Epidermal melanocyte (primary cell): ENCODE measurements around the gene PRKCE.

Source experiments
- DNase-seq: peaks from one replicate; pipeline ENCODE4 v3.0.0; 2011; ENCODE audit warnings: low spot score; ENCODE audit not compliant: insufficient read length

The PRKCE gene

GRCh38 chr2:45960057-45960863 is 308.8 kb downstream of the PRKCE start:
- DNase-seq: no peak

GRCh38 chr2:45962177-45962921 is 310.9 kb downstream of the PRKCE start:
- no peak for DNase-seq

GRCh38 chr2:45963816-45964215 is 312.3 kb downstream of the PRKCE start:
- DNase-seq: no peak

- no peak for DNase-seq
These were observed 312.9 kb downstream of the PRKCE start for GRCh38 chr2:45964223-45964841.

- no peak for DNase-seq
These were observed 313.4 kb downstream of the PRKCE start for GRCh38 chr2:45964906-45965305.

- no peak for DNase-seq
These were observed 314.5 kb downstream of the PRKCE start for GRCh38 chr2:45965871-45966498.

GRCh38 chr2:45968946-45969584 is 317.6 kb downstream of the PRKCE start:
- no peak for DNase-seq

GRCh38 chr2:45973426-45973825 is 322.0 kb downstream of the PRKCE start:
- DNase-seq: no peak

- DNase-seq: no peak
These were observed 322.6 kb downstream of the PRKCE start for GRCh38 chr2:45974056-45974455.

GRCh38 chr2:45974762-45975408 is 323.4 kb downstream of the PRKCE start:
- no peak for DNase-seq

- DNase-seq: no peak
These were observed 324.5 kb downstream of the PRKCE start for GRCh38 chr2:45975752-45976517.

- DNase-seq: no peak
These were observed 326.9 kb downstream of the PRKCE start for GRCh38 chr2:45978302-45978859.

GRCh38 chr2:45979065-45979464 is 327.6 kb downstream of the PRKCE start:
- no peak for DNase-seq

- no peak for DNase-seq
These were observed 328.8 kb downstream of the PRKCE start for GRCh38 chr2:45980161-45980865.

GRCh38 chr2:45981384-45981930 is 330.0 kb downstream of the PRKCE start:
- no peak for DNase-seq

- DNase-seq: no peak
These were observed 330.6 kb downstream of the PRKCE start for GRCh38 chr2:45982096-45982495.

- no peak for DNase-seq
These were observed 331.7 kb downstream of the PRKCE start for GRCh38 chr2:45983213-45983612.

GRCh38 chr2:45984366-45984765 is 332.9 kb downstream of the PRKCE start:
- DNase-seq: no peak
